HCT116 (cell line): ENCODE data around the gene PDGFD. TPM values are rescaled to one million over a fixed set of nuclear protein-coding genes. Genes with fewer than 3 reads are reported as not detected.

Experiments used
- ATAC-seq: fragments of 200-7000 bp; cut with Tn5 transposase; 2 replicates; pipeline ENCODE4 v1.9.1; 2020; ENCODE audit warnings: mild to moderate bottlenecking, moderate library complexity
- BruUV-seq: library from RNA; stranded (reverse); fragments of 400-500 nt; replicated peaks from 2 replicates; lab custom pipeline; 2021; lab: Mats Ljungman, UMichigan
- CTCF ChIA-PET: fragments of 300-600 bp; sonication (Branson Sonifier 250); formaldehyde crosslinking; loops from one replicate; lab custom pipeline; 2021; ENCODE audit warnings: antibody characterized with exemption; lab: Charles Lee
- POLR2A ChIA-PET: fragments of 300-600, 350-600 bp; sonication (Branson Sonifier 250); formaldehyde crosslinking; loops from one replicate; lab custom pipeline; 2021; ENCODE audit warnings: antibody characterized with exemption; lab: Charles Lee
- RAD21 ChIA-PET, 2 experiments: fragments of 300-600 bp; sonication (Branson Sonifier 250); formaldehyde crosslinking; loops; one replicate each; lab custom pipeline; 2023; ENCODE audit warnings: low total read pairs in 2 of 2; ENCODE audit not compliant: uncharacterized antibody in 2 of 2, unreplicated experiment in 2 of 2, low non-redundant PET in 1 of 2; lab: Charles Lee
- DNase-seq: peaks from one replicate; pipeline ENCODE4 v3.0.0-alpha.2; 2010; ENCODE audit warnings: low read depth, low spot score
- H2AFZ ChIP-seq: fragments of 200-600 bp; shearing (Covaris generic), sonication (generic); 2 replicates; pipeline ENCODE4 v1.6.1; 2017; ENCODE audit warnings: low read depth, mixed run types, mixed read lengths, antibody characterized with exemption, low read length; ENCODE audit not compliant: poor library complexity, severe bottlenecking
- H3K27ac ChIP-seq: 2 replicates; pipeline ENCODE4 v1.5.1; 2012; ENCODE audit warnings: low read depth, low read length
- H3K27me3 ChIP-seq: fragments of 200-600 bp; sonication (generic); 2 replicates; pipeline ENCODE4 v1.6.1; 2016; ENCODE audit warnings: mixed run types, low read length, mixed read lengths; ENCODE audit not compliant: insufficient read depth
- H3K36me3 ChIP-seq, 2 experiments: fragments of 200-500 bp in 1 of 2; fragments of 200-600 bp in 1 of 2; sonication (Bioruptor generic) in 1 of 2; sonication (generic) in 1 of 2; 2 replicates each; pipeline versions ENCODE4 v1.5.1 to v1.6.1; 2014 to 2016; ENCODE audit warnings: low read length in 2 of 2, inconsistent platforms in 1 of 2, mixed read lengths in 1 of 2, mixed run types in 1 of 2; ENCODE audit not compliant: insufficient read depth in 2 of 2, control insufficient read depth in 1 of 2
- H3K4me1 ChIP-seq, 2 experiments: fragments of 200-600 bp in 1 of 2; sonication (generic) in 1 of 2; 2 replicates each; pipeline versions ENCODE4 v1.5.1 to v1.6.1; 2012 to 2017; ENCODE audit warnings: low read length in 2 of 2, inconsistent platforms in 1 of 2, mild to moderate bottlenecking in 1 of 2, mixed read lengths in 1 of 2, mixed run types in 1 of 2, moderate library complexity in 1 of 2; ENCODE audit not compliant: insufficient read depth in 2 of 2, control insufficient read depth in 1 of 2
- H3K4me2 ChIP-seq: fragments of 200-600 bp; sonication (generic); 2 replicates; pipeline ENCODE4 v1.6.1; 2017; ENCODE audit warnings: mixed run types, low read length, mixed read lengths
- H3K4me3 ChIP-seq, 2 experiments: fragments of 200-600 bp in 1 of 2; sonication (generic) in 1 of 2; replicated peaks in 1 of 2; 2 replicates each; pipeline ENCODE4 v1.5.1; 2011 to 2016; ENCODE audit warnings: low read length in 2 of 2, control low read depth in 1 of 2, low read depth in 1 of 2, mild to moderate bottlenecking in 1 of 2, mixed read lengths in 1 of 2, mixed run types in 1 of 2
- H3K79me2 ChIP-seq: fragments of 200-600 bp; sonication (generic); 2 replicates; pipeline ENCODE4 v1.6.1; 2017; ENCODE audit warnings: mild to moderate bottlenecking, mixed run types, low read length, moderate library complexity, mixed read lengths; ENCODE audit not compliant: insufficient read depth
- H3K9ac ChIP-seq: fragments of 200-600 bp; sonication (generic); 2 replicates; pipeline ENCODE4 v1.6.1; 2016; ENCODE audit warnings: low read length, mixed read lengths
- H3K9me2 ChIP-seq: fragments of 200-600 bp; sonication (generic), shearing (Covaris generic); 2 replicates; pipeline ENCODE4 v1.6.1; 2017; ENCODE audit warnings: mixed run types, mild to moderate bottlenecking, moderate library complexity; ENCODE audit not compliant: insufficient read depth
- H3K9me3 ChIP-seq, 2 experiments: fragments of 200-500 bp in 1 of 2; fragments of 200-600 bp in 1 of 2; sonication (Bioruptor generic) in 1 of 2; sonication (generic) in 1 of 2; 2 replicates each; pipeline ENCODE4 v1.6.1; 2014 to 2017; ENCODE audit warnings: low read length in 2 of 2, mixed read lengths in 2 of 2, inconsistent platforms in 1 of 2, low read depth in 1 of 2, mild to moderate bottlenecking in 1 of 2, mixed run types in 1 of 2, moderate library complexity in 1 of 2; ENCODE audit not compliant: control insufficient read depth in 1 of 2, insufficient read depth in 1 of 2
- H4K20me1 ChIP-seq: fragments of 200-600 bp; sonication (generic), shearing (Covaris generic); 2 replicates; pipeline ENCODE4 v1.6.1; 2017; ENCODE audit warnings: mixed run types, mild to moderate bottlenecking, moderate library complexity; ENCODE audit not compliant: insufficient read depth
- CBX3 ChIP-seq: IDR thresholded peaks from 2 replicates; pipeline ENCODE4 v1.6.1; 2012; ENCODE audit warnings: low read depth
- CEBPB ChIP-seq: IDR thresholded peaks from 2 replicates; pipeline ENCODE4 v1.6.1; 2012; ENCODE audit warnings: low read depth
- EGR1 ChIP-seq: IDR thresholded peaks from 2 replicates; pipeline ENCODE4 v1.6.1; 2012; ENCODE audit warnings: low read depth
- FOSL1 ChIP-seq: IDR thresholded peaks from 2 replicates; pipeline ENCODE4 v1.6.1; 2012; ENCODE audit warnings: low read depth
- MAX ChIP-seq: IDR thresholded peaks from 2 replicates; pipeline ENCODE4 v1.6.1; 2012
- POLR2A ChIP-seq: IDR thresholded peaks from 2 replicates; pipeline ENCODE4 v1.7.0; 2011; ENCODE audit warnings: borderline replicate concordance; ENCODE audit not compliant: insufficient read depth, insufficient read length; ENCODE audit errors: extremely low read depth
- RAD21 ChIP-seq: IDR thresholded peaks from 2 replicates; pipeline ENCODE4 v1.6.1; 2012; ENCODE audit warnings: low read depth, mild to moderate bottlenecking
- REST ChIP-seq: IDR thresholded peaks from 2 replicates; pipeline ENCODE4 v1.6.1; 2012; ENCODE audit warnings: low read depth
- SRF ChIP-seq: IDR thresholded peaks from 2 replicates; pipeline ENCODE4 v1.6.1; 2012; ENCODE audit warnings: low read depth
- YY1 ChIP-seq: IDR thresholded peaks from 2 replicates; pipeline ENCODE4 v1.6.1; 2011; ENCODE audit warnings: low read length, low read depth, moderate library complexity, mild to moderate bottlenecking; ENCODE audit not compliant: insufficient replicate concordance; ENCODE audit errors: extremely low read depth
- intact Hi-C: fragments of 100-400 bp; cut with micrococcal nuclease; formaldehyde crosslinking; loops from 2 replicates; pipeline ENCODE4 v1.10.0; 2022
- total RNA-seq: library from RNA; stranded (reverse); gene quantifications from one replicate; pipeline ENCODE4 v1.2.1, GENCODE V29; 2021; ENCODE audit not compliant: unreplicated experiment

Gene PDGFD
- total RNA-seq, 1 experiment from 2014 or later = 0.34 TPM

- no peak overlapping the region for H3K4me3 ChIP-seq
- H3K9me2 ChIP-seq = no peaks in the 10 kb centered on the region
- TF ChIP-seq YY1 = no peak
- TF ChIP-seq CBX3 = no peak
- no peak for TF ChIP-seq REST
- TF ChIP-seq EGR1 = no peak
- TF ChIP-seq POLR2A = no peak
- no peak for TF ChIP-seq SRF
- TF ChIP-seq FOSL1 = no peak
- no peak for TF ChIP-seq MAX
- TF ChIP-seq RAD21 = no peak
- no peak for TF ChIP-seq CEBPB
- no peaks in the 10 kb centered on the region for H3K36me3 ChIP-seq
- intact Hi-C loops = no loop called here
- H3K4me1 ChIP-seq = no peaks in the 10 kb centered on the region
- no peak overlapping the region for H3K9ac ChIP-seq
- H3K27ac ChIP-seq = no peak overlapping the region
- H3K9me3 ChIP-seq = no peaks in the 10 kb centered on the region
- ChIA-PET CTCF (no interaction called here), RAD21 (no interaction called here), POLR2A (no interaction called here)
- no peaks in the 10 kb centered on the region for H3K27me3 ChIP-seq
- H4K20me1 ChIP-seq = no peaks in the 10 kb centered on the region; the same call in 1 of the 2 replicates
- no peak for ATAC-seq
- no peak overlapping the region for H3K4me2 ChIP-seq
- H2AFZ ChIP-seq = no peak overlapping the region
- no peak for DNase-seq
- no TSS peak for BruUV-seq
- H3K79me2 ChIP-seq = no peaks in the 10 kb centered on the region
Measured at GRCh38 chr11:103910721-103911120, 253.2 kb downstream of the PDGFD start.
